B cell (primary cell): Measurements from ENCODE around the gene KDM5A.

Experiments
- EZH2 ChIP-seq: IDR thresholded peaks from 2 replicates; pipeline ENCODE4 v1.6.1; 2012; ENCODE audit warnings: borderline replicate concordance, low read depth, mild to moderate bottlenecking, moderate library complexity, low read length; ENCODE audit not compliant: insufficient read depth, poor library complexity, severe bottlenecking
- TF ChIP-seq, protein P1 (sequence below): fragments of 200-600 bp; IDR thresholded peaks from one replicate; pipeline ENCODE4 v1.8.0; 2022; ENCODE audit warnings: antibody characterized with exemption, mild to moderate bottlenecking

DNA sequence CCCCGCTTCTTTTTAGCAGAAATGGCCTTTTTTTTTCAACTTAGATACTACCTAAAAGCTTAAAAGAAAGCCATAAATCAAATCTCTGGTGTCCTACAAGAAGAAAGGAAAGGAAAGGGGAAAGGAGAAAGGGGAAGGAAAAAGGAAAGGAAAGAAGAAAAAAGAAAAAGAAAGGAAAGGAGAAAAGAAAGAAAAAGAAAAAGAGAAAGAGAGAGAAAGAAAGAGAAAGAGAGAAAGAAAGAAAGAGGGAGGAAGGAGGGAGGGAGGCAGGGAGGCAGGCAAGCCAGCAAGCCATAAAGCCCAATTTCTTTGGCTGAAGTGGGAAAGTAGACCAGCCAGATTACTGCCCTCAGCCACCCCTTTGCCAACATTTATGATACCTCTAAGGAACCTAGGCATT is 94.0 kb downstream of the KDM5A start:
- TF ChIP-seq, protein P1, sequence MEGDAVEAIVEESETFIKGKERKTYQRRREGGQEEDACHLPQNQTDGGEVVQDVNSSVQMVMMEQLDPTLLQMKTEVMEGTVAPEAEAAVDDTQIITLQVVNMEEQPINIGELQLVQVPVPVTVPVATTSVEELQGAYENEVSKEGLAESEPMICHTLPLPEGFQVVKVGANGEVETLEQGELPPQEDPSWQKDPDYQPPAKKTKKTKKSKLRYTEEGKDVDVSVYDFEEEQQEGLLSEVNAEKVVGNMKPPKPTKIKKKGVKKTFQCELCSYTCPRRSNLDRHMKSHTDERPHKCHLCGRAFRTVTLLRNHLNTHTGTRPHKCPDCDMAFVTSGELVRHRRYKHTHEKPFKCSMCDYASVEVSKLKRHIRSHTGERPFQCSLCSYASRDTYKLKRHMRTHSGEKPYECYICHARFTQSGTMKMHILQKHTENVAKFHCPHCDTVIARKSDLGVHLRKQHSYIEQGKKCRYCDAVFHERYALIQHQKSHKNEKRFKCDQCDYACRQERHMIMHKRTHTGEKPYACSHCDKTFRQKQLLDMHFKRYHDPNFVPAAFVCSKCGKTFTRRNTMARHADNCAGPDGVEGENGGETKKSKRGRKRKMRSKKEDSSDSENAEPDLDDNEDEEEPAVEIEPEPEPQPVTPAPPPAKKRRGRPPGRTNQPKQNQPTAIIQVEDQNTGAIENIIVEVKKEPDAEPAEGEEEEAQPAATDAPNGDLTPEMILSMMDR = peak; percentile 13
- no peak for TF ChIP-seq EZH2
